HepG2 (cell line): ENCODE measurements around the gene CRLF1. TPM values are rescaled to one million over a fixed set of nuclear protein-coding genes. Genes with fewer than 3 reads are reported as not detected.
A peak's percentile ranks its signal among the peaks of the same experiment; 100 is the strongest.

Experiments used
- AGO2 ChIP-seq: fragments of 200-400 bp; formaldehyde crosslinking; optimal IDR thresholded peaks from 2 replicates; pipeline ENCODE3; 2017; ENCODE audit warnings: mild to moderate bottlenecking, low read depth, low read length, moderate library complexity
- ARID4A ChIP-seq: sonication (generic); formaldehyde crosslinking; IDR thresholded peaks from 2 replicates; pipeline ENCODE4 v1.5.0; 2020; ENCODE audit warnings: mild to moderate bottlenecking, missing genetic modification reagents, borderline replicate concordance
- ATAD3A ChIP-seq: sonication (generic); formaldehyde crosslinking; IDR thresholded peaks from 2 replicates; pipeline ENCODE4 v1.4.0; 2020; ENCODE audit warnings: missing genetic modification reagents
- EED ChIP-seq: sonication (generic); formaldehyde crosslinking; IDR thresholded peaks from 2 replicates; pipeline ENCODE4 v1.5.0; 2020; ENCODE audit warnings: mild to moderate bottlenecking, missing genetic modification reagents
- MAFF ChIP-seq: IDR thresholded peaks from 2 replicates; pipeline ENCODE4 v1.6.1; 2011; ENCODE audit warnings: low read depth, low read length, improper control_type of control experiment
- MIER3 ChIP-seq: IDR thresholded peaks from 2 replicates; pipeline ENCODE4 v1.6.1; 2016; ENCODE audit warnings: missing compliant biosample characterization, borderline replicate concordance
- NFATC3 ChIP-seq: sonication (generic); formaldehyde crosslinking; IDR thresholded peaks from 2 replicates; pipeline ENCODE4 v1.5.1; 2020; ENCODE audit warnings: mild to moderate bottlenecking, missing genetic modification reagents
- NFE2L2 ChIP-seq: fragments of 150-350 bp; IDR thresholded peaks from 2 replicates; pipeline ENCODE4 v1.6.1; 2014; ENCODE audit warnings: low read length
- PATZ1 ChIP-seq: sonication (generic); formaldehyde crosslinking; IDR thresholded peaks from 2 replicates; pipeline ENCODE4 v1.4.0; 2020; ENCODE audit warnings: missing genetic modification reagents
- PLRG1 ChIP-seq: fragments of 450-650 bp; conservative IDR thresholded peaks from 2 replicates; pipeline ENCODE4 v1.6.1; 2016
- PLSCR1 ChIP-seq: sonication (generic); formaldehyde crosslinking; IDR thresholded peaks from 2 replicates; pipeline ENCODE4 v1.5.0; 2020; ENCODE audit warnings: missing genetic modification reagents, mild to moderate bottlenecking, borderline replicate concordance
- SPEN ChIP-seq: sonication (generic); formaldehyde crosslinking; IDR thresholded peaks from 2 replicates; pipeline ENCODE4 v1.5.1; 2020; ENCODE audit warnings: low read depth, mild to moderate bottlenecking, missing genetic modification reagents
- STAT6 ChIP-seq: sonication (generic); formaldehyde crosslinking; IDR thresholded peaks from 2 replicates; pipeline ENCODE4 v1.4.0; 2020; ENCODE audit warnings: missing genetic modification reagents, mild to moderate bottlenecking, borderline replicate concordance
- SYNCRIP ChIP-seq: fragments of 200-400 bp; formaldehyde crosslinking; IDR thresholded peaks from 2 replicates; pipeline ENCODE4 v1.6.1; 2018; ENCODE audit warnings: mild to moderate bottlenecking, low read depth, low read length; ENCODE audit not compliant: insufficient read depth
- TBP ChIP-seq: sonication (generic); formaldehyde crosslinking; IDR thresholded peaks from 2 replicates; pipeline ENCODE4 v1.5.0; 2020; ENCODE audit warnings: missing genetic modification reagents
- ZFP36 ChIP-seq: fragments of 150-350 bp; IDR thresholded peaks from 2 replicates; pipeline ENCODE4 v1.6.1; 2018; ENCODE audit warnings: borderline replicate concordance, low read length, low read depth; ENCODE audit not compliant: partially characterized antibody
- ZFY ChIP-seq: sonication (generic); formaldehyde crosslinking; IDR thresholded peaks from 2 replicates; pipeline ENCODE4 v1.4.0; 2020; ENCODE audit warnings: missing genetic modification reagents
- ZMAT3 ChIP-seq: sonication (generic); formaldehyde crosslinking; conservative IDR thresholded peaks from 2 replicates; pipeline ENCODE4 v1.7.0; 2021; ENCODE audit warnings: missing genetic modification reagents
- ZNF740 ChIP-seq: sonication (generic); formaldehyde crosslinking; IDR thresholded peaks from 2 replicates; pipeline ENCODE4 v1.4.0; 2020; ENCODE audit warnings: missing genetic modification reagents
- ZNF782 ChIP-seq: sonication (generic); formaldehyde crosslinking; IDR thresholded peaks from 2 replicates; pipeline ENCODE4 v1.4.0; 2020; ENCODE audit warnings: missing genetic modification reagents, mild to moderate bottlenecking, borderline replicate concordance
- polyA plus RNA-seq, 8 experiments: library from polyadenylated mRNA; depleted of rRNA in 3 of 8; stranded (reverse) in 7 of 8; unstranded in 1 of 8; fragments of >200 nt; fragmentation: Illumina TruSeq in 4 of 8; extraction: Trizol in 4 of 8; gene quantifications; 2 replicates each; pipeline versions ENCODE4 v1.2.1 to v1.2.3, GENCODE V29; 2011 to 2016; ENCODE audit warnings: low read depth in 4 of 8, missing spikeins in 1 of 8, mixed read lengths in 1 of 8; ENCODE audit not compliant: insufficient read depth in 1 of 8
- total RNA-seq, 5 experiments: library from RNA; depleted of rRNA; stranded (reverse); fragments of >200 nt; fragmentation: Illumina TruSeq; extraction: Trizol; gene quantifications; 2 replicates each; pipeline ENCODE4 v1.2.3, GENCODE V29; 2016; ENCODE audit warnings: low read depth in 1 of 5

The CRLF1 gene
- total and polyA plus RNA-seq, 2 of the 13 experiments (the other 11 are each of a cell fraction or from before 2014, with no cell fraction given): 217 to 296 TPM

- TF ChIP-seq ZNF782 (CRISPR knock-in tag) (no peak; the same call in 1 of the 2 replicates), ZFY (peak; percentile 87), NFE2L2 (no peak), ARID4A (CRISPR knock-in tag) (peak; percentile 100), PATZ1 (CRISPR knock-in tag) (peak; percentile 93), TBP (no peak), NFATC3 (CRISPR knock-in tag) (no peak), ZMAT3 (peak; percentile 61), MAFF (no peak), MIER3 (CRISPR knock-in tag) (peak; percentile 81; the same call in 1 of the 2 replicates), ZFP36 (no peak), STAT6 (CRISPR knock-in tag) (peak; percentile 81), AGO2 (peak; percentile 93), SPEN (CRISPR knock-in tag) (peak; percentile 95), PLRG1 (no peak), ZNF740 (CRISPR knock-in tag) (no peak), ATAD3A (CRISPR knock-in tag) (no peak), PLSCR1 (CRISPR knock-in tag) (no peak), SYNCRIP (no peak), EED (CRISPR knock-in tag) (peak; percentile 86; the same call in 1 of the 2 replicates)
Measured at GRCh38 chr19:18571564-18572344, 34.8 kb downstream of the CRLF1 start, which contains the start of gene UBA52 (continued).
